K562 (cell line): ENCODE results near the gene NAA10. TPM values are rescaled to one million over a fixed set of nuclear protein-coding genes. Genes with fewer than 3 reads are reported as not detected.

Source experiments
- EP400 ChIP-seq: fragments of 450-650 bp; IDR thresholded peaks from 2 replicates; pipeline ENCODE4 v1.6.1; 2017; ENCODE audit warnings: antibody characterized with exemption, mild to moderate bottlenecking, moderate library complexity
- NFE2 ChIP-seq: IDR thresholded peaks from 2 replicates; pipeline ENCODE4 v1.6.1; 2014; ENCODE audit warnings: antibody characterized with exemption, low read depth
- ZNF507 ChIP-seq: conservative IDR thresholded peaks from 2 replicates; pipeline ENCODE4 v1.6.1; 2017; ENCODE audit warnings: missing genetic modification characterization, missing compliant biosample characterization
- polyA plus RNA-seq, 8 experiments: library from polyadenylated mRNA; depleted of rRNA in 4 of 8; stranded (reverse) in 5 of 8; unstranded in 3 of 8; fragments of >200 nt; fragmentation: Nextera tagmentation in 2 of 8; fragmentation: Illumina TruSeq in 1 of 8; extraction: Ambion mirVana in 2 of 8; extraction: Trizol in 1 of 8; gene quantifications; 2 replicates each; pipeline versions ENCODE4 v1.2.1 to v1.2.3, GENCODE V29; 2011 to 2014; ENCODE audit warnings: inconsistent platforms in 1 of 8, missing spikeins in 1 of 8
- total RNA-seq, 7 experiments: library from RNA; depleted of rRNA in 6 of 7; stranded (reverse); fragments of >200 nt in 6 of 7; fragmentation: Illumina TruSeq in 2 of 7; extraction: Trizol in 2 of 7; gene quantifications; 2 replicates each; pipeline versions ENCODE4 v1.2.1 to v1.2.3, GENCODE V29; 2011 to 2021; ENCODE audit warnings: low replicate concordance in 1 of 7
- TF ChIP-seq, protein P1 (sequence below): fragments of 450-650 bp; IDR thresholded peaks from 2 replicates; pipeline ENCODE4 v1.6.1; 2016; ENCODE audit warnings: mild to moderate bottlenecking, moderate library complexity
- TF ChIP-seq, protein P2 (sequence below), 2 experiments: IDR thresholded peaks; 2 replicates each; pipeline ENCODE4 v1.6.1; 2011; ENCODE audit warnings: borderline replicate concordance in 1 of 2, control low read depth in 1 of 2, low read depth in 1 of 2, low read length in 1 of 2, mild to moderate bottlenecking in 1 of 2, mixed read lengths in 1 of 2, moderate library complexity in 1 of 2; ENCODE audit not compliant: insufficient read depth in 1 of 2, insufficient read length in 1 of 2, poor library complexity in 1 of 2, severe bottlenecking in 1 of 2; ENCODE audit errors: extremely low read depth in 1 of 2
- TF ChIP-seq, protein P3 (sequence below), 2 experiments: fragments of 450-650 bp; conservative IDR thresholded peaks; 2 replicates each; pipeline ENCODE4 v1.6.1; 2017; ENCODE audit warnings: mild to moderate bottlenecking in 2 of 2, moderate library complexity in 2 of 2

NAA10 gene
- total and polyA plus RNA-seq, 9 of the 15 experiments (the other 6 are each of a cell fraction or from before 2014, with no cell fraction given), result 11.1 to 250 (median 134) TPM

DNA sequence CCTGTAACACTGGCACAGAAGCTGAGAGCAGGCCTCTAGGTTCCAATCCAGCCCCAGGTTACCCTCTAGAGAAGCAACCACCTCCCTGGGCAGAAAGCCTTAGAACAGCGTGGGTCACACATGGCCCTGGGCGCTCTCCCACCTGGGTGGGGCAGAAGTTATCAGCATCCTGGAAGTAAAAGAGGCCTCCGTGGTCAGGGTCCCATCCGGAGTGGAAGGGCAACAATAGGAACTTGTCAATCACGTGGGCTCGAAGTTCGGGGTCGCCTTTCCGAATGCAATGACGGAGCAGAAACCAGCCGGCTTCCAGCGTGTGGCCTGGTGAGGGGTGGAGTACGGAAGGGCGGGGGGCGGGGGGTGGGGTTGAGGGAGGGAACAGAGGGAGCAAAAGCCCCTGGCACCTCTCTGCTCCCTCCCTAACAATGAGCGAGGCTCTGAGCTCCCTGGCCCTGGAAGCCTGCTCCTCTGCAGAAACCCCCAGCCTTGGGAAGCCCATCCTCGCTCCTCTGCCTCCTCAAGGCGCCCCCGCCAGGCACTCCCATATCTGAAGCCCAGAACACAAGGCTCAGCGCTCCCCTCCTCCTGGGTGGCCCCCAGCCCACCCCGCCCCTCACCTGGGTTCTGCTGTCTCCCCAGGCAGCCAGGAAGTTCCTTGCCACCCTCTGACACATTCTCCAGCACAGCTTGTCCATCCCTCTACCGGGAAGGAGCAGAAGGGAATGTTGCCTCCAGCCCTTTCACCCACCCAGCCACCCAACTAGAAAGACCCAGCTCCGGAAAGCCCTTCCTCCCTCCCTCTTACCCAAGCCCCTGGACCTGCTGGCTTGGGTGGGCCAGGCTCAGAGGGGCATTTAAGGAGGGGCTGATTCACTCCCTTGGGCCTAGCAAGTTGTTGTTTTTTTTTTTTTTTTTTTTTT, 6.8 kb upstream of the NAA10 start (continued):
- TF ChIP-seq, protein P1, sequence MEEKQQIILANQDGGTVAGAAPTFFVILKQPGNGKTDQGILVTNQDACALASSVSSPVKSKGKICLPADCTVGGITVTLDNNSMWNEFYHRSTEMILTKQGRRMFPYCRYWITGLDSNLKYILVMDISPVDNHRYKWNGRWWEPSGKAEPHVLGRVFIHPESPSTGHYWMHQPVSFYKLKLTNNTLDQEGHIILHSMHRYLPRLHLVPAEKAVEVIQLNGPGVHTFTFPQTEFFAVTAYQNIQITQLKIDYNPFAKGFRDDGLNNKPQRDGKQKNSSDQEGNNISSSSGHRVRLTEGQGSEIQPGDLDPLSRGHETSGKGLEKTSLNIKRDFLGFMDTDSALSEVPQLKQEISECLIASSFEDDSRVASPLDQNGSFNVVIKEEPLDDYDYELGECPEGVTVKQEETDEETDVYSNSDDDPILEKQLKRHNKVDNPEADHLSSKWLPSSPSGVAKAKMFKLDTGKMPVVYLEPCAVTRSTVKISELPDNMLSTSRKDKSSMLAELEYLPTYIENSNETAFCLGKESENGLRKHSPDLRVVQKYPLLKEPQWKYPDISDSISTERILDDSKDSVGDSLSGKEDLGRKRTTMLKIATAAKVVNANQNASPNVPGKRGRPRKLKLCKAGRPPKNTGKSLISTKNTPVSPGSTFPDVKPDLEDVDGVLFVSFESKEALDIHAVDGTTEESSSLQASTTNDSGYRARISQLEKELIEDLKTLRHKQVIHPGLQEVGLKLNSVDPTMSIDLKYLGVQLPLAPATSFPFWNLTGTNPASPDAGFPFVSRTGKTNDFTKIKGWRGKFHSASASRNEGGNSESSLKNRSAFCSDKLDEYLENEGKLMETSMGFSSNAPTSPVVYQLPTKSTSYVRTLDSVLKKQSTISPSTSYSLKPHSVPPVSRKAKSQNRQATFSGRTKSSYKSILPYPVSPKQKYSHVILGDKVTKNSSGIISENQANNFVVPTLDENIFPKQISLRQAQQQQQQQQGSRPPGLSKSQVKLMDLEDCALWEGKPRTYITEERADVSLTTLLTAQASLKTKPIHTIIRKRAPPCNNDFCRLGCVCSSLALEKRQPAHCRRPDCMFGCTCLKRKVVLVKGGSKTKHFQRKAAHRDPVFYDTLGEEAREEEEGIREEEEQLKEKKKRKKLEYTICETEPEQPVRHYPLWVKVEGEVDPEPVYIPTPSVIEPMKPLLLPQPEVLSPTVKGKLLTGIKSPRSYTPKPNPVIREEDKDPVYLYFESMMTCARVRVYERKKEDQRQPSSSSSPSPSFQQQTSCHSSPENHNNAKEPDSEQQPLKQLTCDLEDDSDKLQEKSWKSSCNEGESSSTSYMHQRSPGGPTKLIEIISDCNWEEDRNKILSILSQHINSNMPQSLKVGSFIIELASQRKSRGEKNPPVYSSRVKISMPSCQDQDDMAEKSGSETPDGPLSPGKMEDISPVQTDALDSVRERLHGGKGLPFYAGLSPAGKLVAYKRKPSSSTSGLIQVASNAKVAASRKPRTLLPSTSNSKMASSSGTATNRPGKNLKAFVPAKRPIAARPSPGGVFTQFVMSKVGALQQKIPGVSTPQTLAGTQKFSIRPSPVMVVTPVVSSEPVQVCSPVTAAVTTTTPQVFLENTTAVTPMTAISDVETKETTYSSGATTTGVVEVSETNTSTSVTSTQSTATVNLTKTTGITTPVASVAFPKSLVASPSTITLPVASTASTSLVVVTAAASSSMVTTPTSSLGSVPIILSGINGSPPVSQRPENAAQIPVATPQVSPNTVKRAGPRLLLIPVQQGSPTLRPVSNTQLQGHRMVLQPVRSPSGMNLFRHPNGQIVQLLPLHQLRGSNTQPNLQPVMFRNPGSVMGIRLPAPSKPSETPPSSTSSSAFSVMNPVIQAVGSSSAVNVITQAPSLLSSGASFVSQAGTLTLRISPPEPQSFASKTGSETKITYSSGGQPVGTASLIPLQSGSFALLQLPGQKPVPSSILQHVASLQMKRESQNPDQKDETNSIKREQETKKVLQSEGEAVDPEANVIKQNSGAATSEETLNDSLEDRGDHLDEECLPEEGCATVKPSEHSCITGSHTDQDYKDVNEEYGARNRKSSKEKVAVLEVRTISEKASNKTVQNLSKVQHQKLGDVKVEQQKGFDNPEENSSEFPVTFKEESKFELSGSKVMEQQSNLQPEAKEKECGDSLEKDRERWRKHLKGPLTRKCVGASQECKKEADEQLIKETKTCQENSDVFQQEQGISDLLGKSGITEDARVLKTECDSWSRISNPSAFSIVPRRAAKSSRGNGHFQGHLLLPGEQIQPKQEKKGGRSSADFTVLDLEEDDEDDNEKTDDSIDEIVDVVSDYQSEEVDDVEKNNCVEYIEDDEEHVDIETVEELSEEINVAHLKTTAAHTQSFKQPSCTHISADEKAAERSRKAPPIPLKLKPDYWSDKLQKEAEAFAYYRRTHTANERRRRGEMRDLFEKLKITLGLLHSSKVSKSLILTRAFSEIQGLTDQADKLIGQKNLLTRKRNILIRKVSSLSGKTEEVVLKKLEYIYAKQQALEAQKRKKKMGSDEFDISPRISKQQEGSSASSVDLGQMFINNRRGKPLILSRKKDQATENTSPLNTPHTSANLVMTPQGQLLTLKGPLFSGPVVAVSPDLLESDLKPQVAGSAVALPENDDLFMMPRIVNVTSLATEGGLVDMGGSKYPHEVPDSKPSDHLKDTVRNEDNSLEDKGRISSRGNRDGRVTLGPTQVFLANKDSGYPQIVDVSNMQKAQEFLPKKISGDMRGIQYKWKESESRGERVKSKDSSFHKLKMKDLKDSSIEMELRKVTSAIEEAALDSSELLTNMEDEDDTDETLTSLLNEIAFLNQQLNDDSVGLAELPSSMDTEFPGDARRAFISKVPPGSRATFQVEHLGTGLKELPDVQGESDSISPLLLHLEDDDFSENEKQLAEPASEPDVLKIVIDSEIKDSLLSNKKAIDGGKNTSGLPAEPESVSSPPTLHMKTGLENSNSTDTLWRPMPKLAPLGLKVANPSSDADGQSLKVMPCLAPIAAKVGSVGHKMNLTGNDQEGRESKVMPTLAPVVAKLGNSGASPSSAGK, result peak; percentile 62
- TF ChIP-seq, protein P2, sequence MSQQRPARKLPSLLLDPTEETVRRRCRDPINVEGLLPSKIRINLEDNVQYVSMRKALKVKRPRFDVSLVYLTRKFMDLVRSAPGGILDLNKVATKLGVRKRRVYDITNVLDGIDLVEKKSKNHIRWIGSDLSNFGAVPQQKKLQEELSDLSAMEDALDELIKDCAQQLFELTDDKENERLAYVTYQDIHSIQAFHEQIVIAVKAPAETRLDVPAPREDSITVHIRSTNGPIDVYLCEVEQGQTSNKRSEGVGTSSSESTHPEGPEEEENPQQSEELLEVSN (IDR thresholded peaks at IDR 0.05; ENCODE audit: borderline replicate concordance in 1 of 2, extremely low read depth in 1 of 2, insufficient read depth in 1 of 2, insufficient read length in 1 of 2, low read depth in 1 of 2, low read length in 1 of 2, poor library complexity in 1 of 2, severe bottlenecking in 1 of 2), result peak; percentile 13 to 50
- no peak for TF ChIP-seq ZNF507 (tag)
- peak; percentile 49 for TF ChIP-seq NFE2
- peak; percentile 15; the same call in 1 of the 2 replicates for TF ChIP-seq EP400
- TF ChIP-seq, protein P3, sequence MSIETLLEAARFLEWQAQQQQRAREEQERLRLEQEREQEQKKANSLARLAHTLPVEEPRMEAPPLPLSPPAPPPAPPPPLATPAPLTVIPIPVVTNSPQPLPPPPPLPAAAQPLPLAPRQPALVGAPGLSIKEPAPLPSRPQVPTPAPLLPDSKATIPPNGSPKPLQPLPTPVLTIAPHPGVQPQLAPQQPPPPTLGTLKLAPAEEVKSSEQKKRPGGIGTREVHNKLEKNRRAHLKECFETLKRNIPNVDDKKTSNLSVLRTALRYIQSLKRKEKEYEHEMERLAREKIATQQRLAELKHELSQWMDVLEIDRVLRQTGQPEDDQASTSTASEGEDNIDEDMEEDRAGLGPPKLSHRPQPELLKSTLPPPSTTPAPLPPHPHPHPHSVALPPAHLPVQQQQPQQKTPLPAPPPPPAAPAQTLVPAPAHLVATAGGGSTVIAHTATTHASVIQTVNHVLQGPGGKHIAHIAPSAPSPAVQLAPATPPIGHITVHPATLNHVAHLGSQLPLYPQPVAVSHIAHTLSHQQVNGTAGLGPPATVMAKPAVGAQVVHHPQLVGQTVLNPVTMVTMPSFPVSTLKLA (conservative IDR thresholded peaks at IDR 0.05), result 0 out of 4 replicates have a peak, but pooled peaks of 1 of the 2 experiments have one; percentile 24
- TF ChIP-seq, all 486 proteins: peak for 13
